GM21423 (cell line): ENCODE measurements around the gene GALNT16.
"Not testable (repeated sequence)": the region's sequence is repeated elsewhere in the genome, so short reads cannot be mapped to it uniquely, and the experiment has no call there.

Experiments
- ATAC-seq: cut with Tn5 transposase; IDR thresholded peaks from one replicate; pipeline ENCODE4 v1.9.1; 2021; ENCODE audit warnings: mild to moderate bottlenecking, moderate library complexity; ENCODE audit not compliant: unreplicated experiment

Gene GALNT16

DNA sequence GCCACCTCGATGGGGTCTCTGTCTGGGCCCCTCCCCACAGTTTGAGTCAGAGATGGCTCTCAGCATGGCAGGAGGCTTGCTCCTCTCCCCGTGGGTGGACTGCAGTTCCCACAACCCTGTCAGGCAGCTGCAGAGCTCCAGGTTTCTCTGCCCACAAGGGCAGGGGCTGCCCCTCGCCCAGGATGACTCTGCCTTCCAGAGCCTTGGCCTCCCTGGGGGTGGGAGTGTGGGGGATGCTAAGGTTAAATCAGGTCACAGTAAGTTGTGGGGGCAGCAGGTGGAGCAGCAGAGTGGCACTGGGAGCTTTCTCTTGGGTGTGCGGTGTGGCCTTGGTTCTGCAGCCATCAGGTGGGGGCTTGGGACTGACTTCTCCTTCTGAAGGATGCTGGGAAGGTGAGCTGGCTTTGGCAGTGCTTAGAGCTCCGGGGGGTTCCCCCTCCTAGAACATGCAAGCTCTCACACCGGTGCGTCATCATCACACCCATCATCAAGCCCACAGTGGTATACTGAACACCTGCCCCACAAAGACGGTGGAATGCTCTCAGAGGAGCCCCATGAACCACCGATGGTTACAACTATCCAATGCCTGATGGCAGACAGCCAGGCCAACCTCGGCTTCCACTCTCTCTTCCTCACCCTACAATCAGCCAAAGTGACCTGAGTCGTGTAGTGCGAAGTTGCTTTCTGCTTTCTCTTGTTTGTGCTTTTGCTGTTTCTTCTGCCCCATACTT is 98.4 kb downstream of the GALNT16 start:
- ATAC-seq, result no peak

DNA sequence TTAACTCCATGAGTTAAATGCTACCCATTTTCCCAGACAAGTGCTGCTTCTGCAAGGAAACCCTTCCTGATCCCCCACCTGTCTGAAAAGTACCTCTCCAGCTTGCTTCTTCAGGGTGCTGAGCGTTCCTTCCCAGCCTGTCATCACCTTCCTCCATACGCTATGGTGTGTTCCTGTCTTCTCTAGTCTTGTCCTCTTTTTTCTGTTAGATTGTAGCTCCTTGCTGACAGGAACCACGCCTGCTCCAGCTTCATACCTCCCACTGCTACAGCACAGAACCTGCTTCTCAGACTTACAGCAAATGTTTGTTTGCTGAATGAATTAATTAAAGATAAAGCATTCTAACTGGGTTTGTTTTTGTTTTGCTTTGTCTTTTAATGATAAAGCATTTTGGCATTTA is 99.0 kb downstream of the GALNT16 start:
- no peak for ATAC-seq

DNA sequence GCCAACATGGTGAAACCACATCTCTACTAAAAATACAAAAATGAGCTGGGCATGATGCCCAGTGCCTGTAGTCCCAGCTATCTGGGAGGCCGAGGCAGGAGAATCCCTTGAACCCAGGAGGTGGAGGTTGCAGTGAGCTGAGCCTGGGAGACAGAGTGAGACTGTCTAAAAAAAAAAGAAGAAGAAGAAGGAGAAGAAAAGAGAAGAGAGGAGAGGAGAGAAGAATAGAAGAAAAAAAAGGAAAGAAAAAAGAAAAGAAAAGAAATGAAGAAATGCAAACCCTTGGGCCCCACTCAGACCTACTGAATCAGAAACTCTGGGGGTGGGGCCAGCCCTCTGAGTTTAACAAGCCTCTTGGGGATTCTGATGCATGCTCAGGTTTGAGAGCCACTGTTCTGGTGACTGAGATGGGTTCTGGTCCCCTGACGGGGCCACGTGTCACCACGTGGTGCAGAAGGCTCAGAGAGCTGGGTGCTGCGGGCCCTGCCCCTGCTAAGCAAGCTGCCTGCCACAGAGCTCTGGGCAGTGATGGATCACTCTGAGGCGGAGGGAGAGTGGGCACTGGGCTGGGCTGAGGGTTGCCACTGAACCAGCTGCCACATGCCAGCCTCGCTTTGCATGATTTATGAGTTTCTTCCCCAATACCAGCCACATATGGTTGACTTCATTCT is 100.6 kb downstream of the GALNT16 start:
- no peak for ATAC-seq

DNA sequence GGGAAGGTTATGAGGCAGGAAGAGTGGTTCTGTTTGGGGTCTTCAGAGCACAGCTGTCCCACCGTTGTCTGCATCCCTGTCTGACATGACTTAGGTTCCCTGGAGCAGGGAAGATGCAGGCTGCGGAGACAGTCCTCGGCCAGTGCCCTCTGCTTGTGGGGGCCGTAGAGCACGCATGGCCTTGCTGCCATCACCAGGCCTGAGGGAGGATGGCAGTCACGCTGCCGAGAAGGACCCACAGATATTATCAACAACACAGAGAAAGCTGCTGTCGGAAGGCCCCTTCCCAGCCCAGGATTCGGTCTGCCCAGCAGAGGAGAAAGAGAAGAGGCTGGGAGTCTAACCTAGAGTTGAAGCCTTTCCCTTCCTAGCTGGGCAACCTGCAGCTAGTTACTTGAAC is 103.1 kb downstream of the GALNT16 start:
- no peak for ATAC-seq

DNA sequence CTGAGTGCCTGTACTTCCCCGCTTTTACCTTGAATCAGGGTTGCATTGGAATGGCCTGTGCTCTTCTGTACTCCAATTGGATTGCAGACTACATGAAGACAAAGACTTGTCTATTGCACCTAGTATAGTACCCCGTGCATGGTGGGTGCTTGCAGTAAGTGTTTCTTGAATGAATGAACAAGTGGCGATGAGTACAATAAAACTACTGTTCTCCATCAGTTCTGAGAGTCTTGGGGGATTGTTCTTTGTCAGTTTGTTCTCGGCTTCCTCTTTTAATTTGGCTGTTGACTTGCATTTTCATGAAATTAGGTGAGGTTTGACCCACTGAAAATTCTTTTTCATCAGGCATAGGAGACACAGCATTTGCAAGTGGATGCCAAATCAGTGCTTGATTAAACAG is 104.0 kb downstream of the GALNT16 start:
- ATAC-seq, result no peak

DNA sequence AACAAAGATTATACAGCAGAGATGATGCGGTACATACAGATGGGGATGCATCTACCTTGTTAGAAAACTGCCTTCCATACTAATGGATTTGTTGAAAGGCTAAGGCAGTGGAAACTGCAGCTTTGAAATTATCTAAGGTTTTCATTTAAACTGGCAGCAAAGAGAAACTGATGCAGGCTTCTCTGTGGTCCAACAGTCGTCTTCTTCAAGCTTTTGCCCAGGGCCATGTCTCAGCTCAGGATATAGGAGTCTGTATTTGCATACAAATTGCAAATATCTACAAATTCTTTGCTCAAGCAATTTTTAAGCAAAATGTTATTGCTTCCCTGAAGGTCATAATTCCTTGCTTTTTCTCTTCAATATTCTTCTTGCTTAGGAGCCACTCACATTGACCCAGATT is 104.4 kb downstream of the GALNT16 start:
- ATAC-seq, result no peak

DNA sequence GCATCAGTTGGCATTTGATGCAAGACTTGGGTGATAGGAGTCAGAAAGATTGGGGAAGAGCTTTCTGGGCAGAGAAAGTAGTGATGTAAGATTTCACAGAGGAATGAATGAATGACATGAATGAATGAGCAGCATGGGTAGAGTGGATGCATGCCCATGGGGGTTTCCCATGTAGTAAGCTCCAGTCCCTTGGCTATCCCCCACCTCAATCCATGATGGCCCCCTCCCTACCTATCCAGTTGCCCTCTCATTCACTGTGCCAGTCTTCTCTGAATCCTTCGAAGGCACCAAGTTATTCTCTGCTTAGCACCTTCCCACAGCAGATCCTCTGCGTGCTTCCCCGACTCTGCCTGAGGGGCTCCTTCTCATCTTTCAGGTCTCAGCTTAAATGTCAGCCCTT is 106.1 kb downstream of the GALNT16 start:
- no peak for ATAC-seq

DNA sequence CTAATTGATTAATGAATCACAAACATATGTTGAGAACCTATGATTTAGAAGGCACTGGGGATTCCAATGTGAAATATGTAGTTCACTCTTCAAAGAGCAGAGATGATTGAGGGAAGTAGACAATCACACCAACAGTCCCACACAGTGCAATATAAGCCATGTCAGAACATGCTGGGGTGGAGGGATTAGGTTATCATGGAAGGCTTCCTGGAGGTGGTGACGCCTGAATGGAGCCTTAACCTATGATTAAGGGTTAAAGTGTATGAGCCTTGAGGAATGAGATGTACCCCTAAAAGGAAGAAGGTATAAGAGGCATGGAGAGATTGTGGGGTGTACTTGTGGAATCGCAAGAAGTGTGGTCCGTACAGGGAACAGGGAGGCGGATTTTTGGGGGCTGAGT is 106.8 kb downstream of the GALNT16 start:
- ATAC-seq, result no peak

DNA sequence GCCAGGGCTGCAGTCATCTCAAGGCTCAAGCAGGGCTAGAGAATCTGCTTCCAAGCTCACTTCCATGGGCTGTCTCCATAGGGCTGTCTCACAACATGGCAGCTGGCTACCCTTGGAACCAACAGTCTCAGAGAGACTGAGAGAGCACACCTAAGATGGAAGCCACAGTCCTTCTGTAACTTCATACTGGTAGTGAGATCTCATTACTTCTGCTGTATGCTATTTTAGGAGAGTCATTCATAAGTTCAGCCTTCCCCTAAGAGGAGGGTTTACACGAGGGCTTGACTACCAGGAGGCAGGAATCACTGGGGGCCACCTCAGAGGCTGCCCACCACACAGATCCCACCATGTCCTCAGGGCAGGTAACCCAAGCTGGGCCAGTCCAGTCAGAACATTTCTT is 108.4 kb downstream of the GALNT16 start:
- ATAC-seq, result no peak

DNA sequence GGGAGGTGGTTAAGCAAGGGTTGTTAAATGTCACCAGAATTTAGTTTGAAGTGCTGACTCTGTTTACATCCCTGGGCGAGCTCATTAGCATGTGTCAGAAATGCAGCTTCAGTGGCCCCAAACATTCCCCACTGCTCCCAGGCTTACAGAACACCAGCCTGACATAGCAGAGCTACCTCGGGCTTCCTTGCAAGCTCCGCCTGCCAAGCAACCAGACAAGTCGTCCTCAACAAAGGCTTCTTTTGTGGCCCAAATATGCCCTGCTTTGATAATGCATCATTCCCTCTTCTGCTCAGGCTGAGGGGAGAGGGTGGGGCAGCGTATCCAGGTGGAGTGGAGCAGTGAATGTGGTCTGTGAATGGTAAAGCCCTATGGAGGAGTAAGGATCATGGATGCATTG is 110.1 kb downstream of the GALNT16 start:
- ATAC-seq, result no peak

DNA sequence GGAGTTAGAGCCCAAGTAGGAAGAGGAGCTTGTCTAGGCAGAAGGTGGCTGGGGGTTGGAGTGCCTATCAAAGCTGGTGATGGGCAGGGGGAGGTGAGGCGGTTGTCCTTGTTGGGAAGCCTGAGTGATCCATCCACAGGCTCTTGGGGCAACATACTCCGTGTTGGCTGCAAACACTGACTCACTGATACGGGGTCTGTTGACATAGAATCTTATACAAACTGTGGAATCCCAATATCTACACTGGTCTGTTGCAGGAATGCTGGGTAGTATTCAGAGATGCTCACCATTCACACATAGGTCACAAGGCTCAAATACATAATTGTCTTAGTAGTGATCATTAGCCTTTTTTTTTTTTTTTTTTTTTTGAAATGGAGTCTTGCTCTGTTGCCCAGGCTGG is 112.2 kb downstream of the GALNT16 start:
- ATAC-seq, result no peak

DNA sequence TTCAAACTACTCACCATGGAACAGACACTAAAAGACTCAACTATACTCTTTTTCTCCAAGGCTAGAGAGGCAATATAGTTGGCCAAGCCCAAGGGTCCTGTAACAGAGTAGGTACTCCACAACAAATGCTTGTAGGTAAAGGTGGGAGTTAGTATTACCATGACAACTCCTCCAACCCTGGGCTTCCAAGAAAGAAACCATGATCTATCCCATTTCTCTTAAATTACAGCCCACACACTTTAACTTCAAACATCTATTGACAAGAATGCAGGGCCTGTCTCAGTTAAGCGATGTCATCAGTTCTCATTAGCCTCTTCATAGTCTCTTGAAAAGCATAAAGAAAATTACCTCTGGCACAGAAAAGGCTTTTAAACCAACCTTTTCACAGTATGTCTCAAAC is 113.1 kb downstream of the GALNT16 start:
- no peak for ATAC-seq

DNA sequence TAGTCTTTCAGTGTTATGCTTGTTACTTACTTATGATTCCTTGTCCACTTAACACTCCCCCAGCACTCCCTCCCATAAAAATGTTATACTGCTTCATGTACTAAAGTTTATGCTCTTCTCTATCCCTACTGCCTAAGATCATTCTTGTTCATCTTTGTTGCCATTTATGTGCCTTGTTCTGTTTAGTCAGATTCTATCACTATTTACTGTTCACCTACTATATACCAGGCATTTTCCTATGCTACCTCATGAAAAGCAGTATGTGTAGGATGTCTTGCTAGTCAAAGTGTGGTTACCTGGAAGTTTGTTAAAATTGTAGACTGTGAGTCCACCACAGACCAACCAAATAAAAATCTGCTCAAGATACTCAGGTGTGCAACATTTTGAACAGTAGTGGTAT is 114.3 kb downstream of the GALNT16 start:
- no peak for ATAC-seq

DNA sequence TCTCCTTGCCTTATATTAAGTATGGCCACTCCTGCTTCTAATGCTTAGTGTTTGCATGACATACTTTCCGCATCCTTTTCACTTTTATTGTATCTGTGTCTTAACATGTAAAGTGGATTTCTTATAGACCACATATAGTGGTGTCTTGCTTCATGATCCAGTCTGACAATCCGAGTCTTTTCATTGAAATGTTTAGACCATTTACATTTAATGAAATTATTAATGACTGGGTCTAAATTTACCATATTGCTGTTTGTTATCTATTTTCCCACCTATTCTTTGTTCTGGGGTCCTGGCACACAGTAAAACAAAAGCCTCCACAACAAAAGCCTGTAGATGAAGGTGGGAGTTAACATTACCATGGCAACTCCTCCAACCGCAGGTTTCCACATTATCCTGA is 115.2 kb downstream of the GALNT16 start:
- ATAC-seq, result no peak

DNA sequence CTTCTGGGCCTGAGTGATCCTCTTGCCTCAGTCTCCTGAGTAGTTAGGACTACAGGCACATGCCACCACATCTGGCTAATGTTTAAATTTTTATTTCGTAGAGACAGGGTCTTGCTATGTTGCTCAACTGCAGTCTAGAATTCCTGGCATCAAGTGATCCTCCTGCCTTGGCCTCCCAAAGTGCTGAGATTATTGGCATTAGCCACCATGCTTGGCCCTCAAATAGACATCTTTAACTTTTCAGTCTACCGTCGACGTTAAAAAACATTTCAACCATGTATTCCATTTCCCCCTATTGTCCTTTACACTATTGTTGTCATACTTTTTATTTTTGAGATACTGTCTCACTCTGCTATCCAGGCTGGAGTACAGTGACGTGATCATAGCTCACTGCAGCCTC is 115.8 kb downstream of the GALNT16 start:
- ATAC-seq, result no peak

DNA sequence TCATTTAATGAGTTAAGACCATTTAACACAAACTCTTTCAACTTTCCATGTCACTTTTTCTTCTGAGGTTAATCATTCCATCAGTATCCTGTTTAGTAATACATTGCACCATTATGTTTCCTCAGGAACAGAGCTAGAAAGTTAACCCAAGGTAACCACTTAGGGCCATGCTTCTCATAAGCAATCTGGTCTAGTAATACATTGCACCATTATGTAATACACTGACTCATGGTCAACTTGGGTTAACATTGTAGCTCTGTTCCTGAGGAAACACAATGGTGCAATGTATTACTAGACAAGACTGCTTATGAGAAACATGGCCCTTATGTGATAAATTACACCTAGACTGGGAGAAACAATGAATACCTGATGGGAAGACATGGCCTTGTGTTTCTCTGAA is 116.5 kb downstream of the GALNT16 start:
- ATAC-seq, result no peak

DNA sequence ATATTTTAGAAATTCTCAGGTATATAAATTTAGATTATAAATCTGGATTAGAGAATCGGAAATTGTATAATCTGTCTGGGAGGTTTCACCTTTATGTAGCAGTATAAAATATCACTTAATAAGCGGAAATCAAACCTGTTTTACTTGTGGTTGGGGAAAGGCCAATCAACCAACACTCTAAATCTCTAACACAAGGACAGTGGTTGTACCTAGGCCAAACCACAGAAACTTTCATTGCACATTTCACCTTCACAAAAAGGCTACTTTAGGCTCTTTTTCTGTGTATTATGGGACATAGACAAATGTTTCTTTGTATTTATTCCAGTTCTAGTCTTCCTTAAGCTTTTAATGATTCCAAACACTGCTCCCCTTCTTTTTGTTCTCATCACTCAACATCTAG is 118.3 kb downstream of the GALNT16 start:
- ATAC-seq, result no peak

DNA sequence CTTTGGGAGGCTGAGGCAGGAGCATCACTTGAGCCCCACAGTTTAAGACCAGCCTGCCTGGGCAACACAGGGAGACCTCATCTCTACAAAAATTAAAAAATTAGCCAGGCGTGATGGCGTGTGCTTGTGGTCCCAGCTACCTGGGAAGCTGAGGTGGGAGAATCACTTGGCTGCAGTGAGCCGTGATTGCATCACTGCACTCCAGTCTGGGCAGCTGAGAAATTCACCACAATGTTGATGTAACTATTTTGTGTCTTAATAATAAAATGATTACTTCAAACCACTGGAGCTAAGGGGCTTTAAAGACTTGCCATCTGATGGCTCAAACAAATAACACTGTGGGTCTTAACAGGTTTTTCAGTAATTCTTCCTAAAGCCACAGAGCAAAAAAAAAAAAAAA is 127.4 kb downstream of the GALNT16 start:
- no peak for ATAC-seq

DNA sequence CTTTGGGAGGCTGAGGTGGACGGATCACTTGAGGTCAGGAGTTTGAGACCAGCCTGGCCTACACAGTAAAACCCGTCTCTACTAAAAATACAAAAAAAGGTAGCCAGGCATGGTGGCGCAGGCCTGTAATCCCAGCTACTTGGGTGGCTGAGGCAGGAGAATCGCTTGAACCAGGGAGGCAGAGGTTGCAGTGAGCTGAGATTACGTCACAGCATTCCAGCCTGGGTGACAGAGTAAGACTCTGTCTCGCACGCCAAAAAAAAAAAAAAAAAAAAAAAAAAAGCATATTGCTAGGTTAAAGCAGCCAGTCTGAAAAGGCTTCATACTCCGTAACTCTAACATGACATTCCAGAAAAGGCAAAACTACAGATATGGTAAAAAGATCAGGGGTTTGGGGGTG is 131.4 kb downstream of the GALNT16 start:
- ATAC-seq, result not testable (repeated sequence)

DNA sequence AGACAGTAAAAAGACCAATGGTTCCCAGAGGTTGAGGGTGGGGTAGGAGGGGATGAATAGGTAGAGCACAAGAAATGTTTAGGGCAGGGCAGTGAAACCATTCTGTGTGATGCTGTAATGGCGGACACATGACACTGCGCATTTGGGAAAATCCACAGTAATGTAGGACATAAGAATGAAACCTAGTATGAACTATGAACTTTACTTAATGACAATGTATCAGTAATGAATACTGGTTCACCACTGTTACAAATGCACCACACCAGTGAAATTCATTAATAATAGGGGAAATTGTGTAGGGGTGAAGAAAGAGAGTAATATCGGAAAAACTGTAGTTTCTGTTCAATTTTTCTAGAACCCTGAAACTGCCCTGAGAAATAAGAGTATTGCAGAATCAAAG is 132.5 kb downstream of the GALNT16 start:
- ATAC-seq, result no peak

DNA sequence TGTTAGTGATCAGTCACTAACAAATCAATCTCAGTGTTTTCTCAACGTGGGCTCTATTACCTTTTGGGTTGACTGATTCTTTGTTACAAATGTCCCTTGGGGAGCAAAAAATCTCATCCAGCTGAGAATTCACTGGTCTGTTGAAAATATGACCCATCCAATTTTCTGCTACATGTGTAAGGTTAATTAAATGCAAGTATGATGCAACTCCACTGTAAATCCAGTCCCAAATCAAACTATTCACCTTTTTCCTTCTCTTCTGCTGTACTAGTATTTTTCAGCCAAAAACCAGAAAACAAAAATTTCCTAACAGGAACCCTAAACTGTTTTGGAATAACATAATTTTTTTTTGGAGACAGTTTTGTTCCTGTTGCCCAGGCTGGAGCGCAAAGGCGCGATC is 136.0 kb downstream of the GALNT16 start:
- ATAC-seq, result no peak

DNA sequence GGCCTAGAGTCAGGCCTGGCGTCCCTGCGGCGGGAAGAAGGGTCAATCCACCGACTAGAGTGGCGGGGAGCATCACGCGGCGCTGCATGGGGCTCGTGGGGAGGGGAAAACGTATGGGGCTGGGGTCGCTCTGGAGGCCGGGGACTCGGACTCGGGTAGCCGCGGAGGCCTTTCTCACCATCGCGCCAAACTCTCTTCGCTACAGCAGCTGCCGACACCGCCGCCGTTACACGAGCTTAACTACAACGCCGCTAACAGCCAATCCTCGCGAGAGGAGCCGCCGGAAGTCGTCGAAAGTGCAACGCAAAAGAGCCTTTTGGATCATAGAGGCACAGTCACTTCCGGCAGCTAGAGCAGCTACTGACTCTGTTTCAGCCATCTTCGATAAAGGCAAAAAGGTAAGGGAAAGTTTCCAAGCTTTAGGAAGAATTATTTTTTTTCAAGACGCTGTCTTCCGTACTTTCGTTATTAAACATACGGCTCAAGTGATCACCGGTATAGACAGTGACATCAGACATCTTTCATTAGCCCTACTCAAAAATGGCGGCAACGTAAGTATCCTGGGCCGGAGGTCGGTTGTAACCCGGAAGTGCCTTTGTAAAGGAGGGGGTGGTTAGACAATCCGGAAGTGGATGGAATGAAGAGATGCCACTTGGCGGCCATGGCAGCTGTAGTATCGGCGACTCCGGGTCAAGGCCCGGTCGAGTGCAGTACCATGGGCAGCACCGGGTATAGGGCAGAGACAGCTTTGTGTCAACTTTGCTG is 138.3 kb downstream of the GALNT16 start, which contains the start of the genes ERH and SLC39A9:
TSS of gene ERH (minus strand) at position 247 of the 765 bp plus-strand sequence. CDS start at position 181, 66 bp downstream.
TSS of gene SLC39A9 (plus strand) at position 640 of the 765 bp plus-strand sequence. CDS start 678 bp downstream, outside the sequence.
- peak; percentile 86 for ATAC-seq
